PFSK-1 (cell line): ENCODE data around the gene SSU72.

ENCODE experiments used
- FOXP2 ChIP-seq: optimal IDR thresholded peaks from 2 replicates; pipeline ENCODE3; 2011; ENCODE audit warnings: borderline replicate concordance, control low read depth, inconsistent platforms; ENCODE audit not compliant: insufficient read depth; ENCODE audit errors: extremely low read length, extremely low read depth
- POLR2AphosphoS5 ChIP-seq: IDR thresholded peaks from 2 replicates; pipeline ENCODE4 v1.6.1; 2012; ENCODE audit warnings: low read depth, mild to moderate bottlenecking, control low read depth, low read length, moderate library complexity
- SIN3A ChIP-seq: IDR thresholded peaks from 2 replicates; pipeline ENCODE4 v1.6.1; 2012; ENCODE audit warnings: mild to moderate bottlenecking, low read length, moderate library complexity, borderline replicate concordance; ENCODE audit not compliant: insufficient read depth
- TAF1 ChIP-seq: IDR thresholded peaks from 2 replicates; pipeline ENCODE4 v1.6.1; 2012; ENCODE audit warnings: low read length, control low read depth, borderline replicate concordance; ENCODE audit not compliant: insufficient read depth

- no peak for TF ChIP-seq FOXP2
- no peak for TF ChIP-seq TAF1
- no peak for TF ChIP-seq SIN3A
- TF ChIP-seq POLR2AphosphoS5, result no peak
Observed at GRCh38 chr1:1569341-1569740, 5.3 kb downstream of the SSU72 start.
